HG02884 (cell line): ENCODE measurements around the gene SLC35E1.
A peak's percentile ranks its signal among the peaks of the same experiment; 100 is the strongest.
"Not testable (repeated sequence)": the region's sequence is repeated elsewhere in the genome, so short reads cannot be mapped to it uniquely, and the experiment has no call there.

Experiments
- ATAC-seq: cut with Tn5 transposase; IDR thresholded peaks from one replicate; pipeline ENCODE4 v1.9.1; 2021; ENCODE audit warnings: mild to moderate bottlenecking, moderate library complexity; ENCODE audit not compliant: unreplicated experiment

The SLC35E1 gene

DNA sequence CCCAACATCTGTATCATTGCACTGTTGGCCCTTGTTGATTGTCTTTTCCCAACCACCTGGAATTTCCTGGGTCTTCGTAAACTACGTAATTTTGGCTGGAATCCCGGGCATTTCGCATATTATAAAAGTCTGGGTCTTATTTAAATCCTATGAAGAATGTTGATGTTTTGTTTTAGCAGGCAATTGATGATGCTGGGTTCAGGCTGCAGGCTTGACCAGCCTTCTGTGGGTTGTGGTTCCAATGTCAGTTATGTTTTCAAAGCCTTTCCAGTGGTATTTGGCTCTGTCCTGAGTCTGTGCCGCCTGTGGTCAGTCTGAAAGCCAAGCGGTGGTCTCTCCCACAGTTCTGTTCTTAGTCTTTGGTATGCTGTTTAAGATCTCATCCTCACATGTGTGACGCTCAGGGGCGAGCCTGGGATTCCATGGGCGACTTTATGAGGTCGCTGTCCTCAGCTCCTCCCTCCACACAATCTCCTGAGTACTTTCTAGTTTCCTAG, 12.4 kb downstream of the SLC35E1 start:
- no peak for ATAC-seq

DNA sequence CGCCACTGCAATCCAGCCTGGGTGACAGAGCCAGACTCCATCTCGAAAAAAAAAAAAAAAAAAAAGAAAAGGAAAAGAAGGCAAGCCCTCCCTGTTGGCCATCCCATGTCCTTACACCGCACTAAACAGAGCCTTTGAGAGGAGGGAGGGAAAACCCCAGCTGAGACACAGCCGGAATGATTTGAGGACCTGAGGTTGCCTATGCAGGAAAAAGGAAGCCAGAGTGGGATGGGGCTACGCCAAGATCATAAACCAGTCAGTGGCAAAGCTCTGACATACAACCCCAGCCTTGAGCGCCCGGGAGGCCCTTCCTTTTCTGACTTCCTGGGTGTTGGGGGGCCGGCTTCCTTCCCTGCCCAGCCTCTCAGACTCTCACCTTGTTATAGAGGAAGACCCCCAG, 17.4 kb downstream of the SLC35E1 start:
- no peak for ATAC-seq

GRCh38 chr19:16551902-16552301, 20.3 kb downstream of the SLC35E1 start:
- ATAC-seq, result not testable (repeated sequence)

- no peak for ATAC-seq
Measured at GRCh38 chr19:16548956-16549355, 23.3 kb downstream of the SLC35E1 start.

GRCh38 chr19:16544473-16545231, 27.6 kb downstream of the SLC35E1 start:
- ATAC-seq, result no peak

- ATAC-seq, result not testable (repeated sequence)
Measured at GRCh38 chr19:16543734-16544133, 28.5 kb downstream of the SLC35E1 start.

GRCh38 chr19:16542910-16543472, 29.2 kb downstream of the SLC35E1 start:
- no peak for ATAC-seq

GRCh38 chr19:16542045-16542909, 29.9 kb downstream of the SLC35E1 start, which contains the start of gene CHERP:
TSS of gene CHERP (minus strand) at chr19:16542437. CDS start at chr19:16542378, 59 bp downstream.
- ATAC-seq, result peak; percentile 70

- ATAC-seq, result no peak
Measured at GRCh38 chr19:16541526-16542044, 30.6 kb downstream of the SLC35E1 start.

GRCh38 chr19:16540948-16541347, 31.3 kb downstream of the SLC35E1 start:
- no peak for ATAC-seq

DNA sequence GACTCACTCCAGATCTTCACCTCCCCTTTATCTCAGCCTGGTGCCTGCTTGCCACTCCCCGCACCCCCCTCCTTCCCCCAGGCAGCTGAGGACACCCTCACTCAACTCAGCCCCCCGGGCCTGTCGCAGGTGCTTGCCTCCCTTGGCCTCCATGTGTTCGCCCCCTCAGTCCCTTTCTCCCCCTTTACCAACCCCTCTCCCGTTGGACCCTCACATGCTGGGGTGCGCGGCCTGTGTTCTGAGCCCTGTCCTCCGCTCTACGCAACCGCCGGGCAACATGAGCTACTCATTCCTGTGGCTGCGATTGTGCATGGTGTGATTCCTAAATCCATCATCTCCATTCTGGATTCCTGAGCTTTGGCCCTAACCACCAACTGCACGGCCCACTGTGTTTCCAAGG, 35.1 kb downstream of the SLC35E1 start:
- no peak for ATAC-seq

DNA sequence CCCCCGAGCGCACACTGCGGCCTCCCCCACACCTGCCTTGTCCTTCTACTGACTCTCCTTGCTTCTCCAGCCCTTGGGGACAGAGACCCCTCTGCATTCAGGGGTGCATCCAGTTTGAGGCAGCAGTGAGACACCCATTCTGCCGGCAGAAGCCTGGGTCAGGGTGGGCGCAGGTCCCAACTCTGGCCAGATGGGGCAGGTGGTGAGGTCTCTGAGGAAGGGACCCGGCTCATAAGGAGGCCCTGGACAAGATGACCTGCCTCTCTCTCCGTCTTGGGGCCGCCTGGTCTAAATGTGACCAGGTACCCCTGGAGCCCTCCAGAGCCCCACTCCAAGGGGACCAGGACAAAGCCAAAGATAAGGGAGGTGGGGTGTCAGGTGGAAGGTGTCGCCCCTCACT, 36.1 kb downstream of the SLC35E1 start:
- no peak for ATAC-seq

- no peak for ATAC-seq
Measured at GRCh38 chr19:16535381-16535780, 36.8 kb downstream of the SLC35E1 start.

DNA sequence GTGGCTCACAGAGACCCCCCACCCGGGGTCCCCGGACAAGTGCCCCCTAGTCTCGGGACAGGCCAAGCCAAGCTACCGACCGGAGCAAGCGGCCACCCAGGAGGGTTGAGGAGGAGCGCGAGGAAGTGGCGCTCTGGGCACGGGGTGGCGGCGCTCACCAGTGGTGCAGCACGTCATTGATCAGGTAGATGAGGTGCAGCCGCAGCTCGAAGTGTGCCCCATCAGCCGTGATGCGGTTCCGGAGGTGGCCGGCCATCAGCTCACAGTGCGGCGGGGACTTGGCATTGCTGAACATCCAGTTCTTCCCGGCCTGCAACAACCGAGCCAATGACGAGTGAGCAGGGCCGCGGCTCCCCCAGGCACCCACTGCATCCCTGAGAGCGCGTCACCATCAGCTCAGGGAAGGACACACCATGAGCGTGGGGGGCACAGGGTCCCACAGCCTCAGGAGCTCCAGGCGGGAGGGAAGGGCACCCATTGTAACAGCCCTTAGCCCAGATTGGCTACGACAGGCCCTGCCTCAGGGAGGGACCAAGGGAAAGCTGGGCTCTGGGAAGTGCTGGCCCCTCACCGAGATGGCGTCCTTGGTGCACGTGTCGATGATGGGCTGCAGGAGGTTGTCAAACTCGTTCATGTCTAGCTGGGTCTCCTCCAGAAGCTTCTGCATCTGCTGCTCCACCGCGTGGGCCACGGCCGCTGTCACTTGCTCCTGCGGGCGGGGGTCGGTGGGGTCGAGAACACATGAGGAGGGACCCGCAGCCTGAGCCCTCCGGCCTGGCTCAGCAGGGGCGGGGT, 39.6 kb downstream of the SLC35E1 start:
- ATAC-seq, result no peak

DNA sequence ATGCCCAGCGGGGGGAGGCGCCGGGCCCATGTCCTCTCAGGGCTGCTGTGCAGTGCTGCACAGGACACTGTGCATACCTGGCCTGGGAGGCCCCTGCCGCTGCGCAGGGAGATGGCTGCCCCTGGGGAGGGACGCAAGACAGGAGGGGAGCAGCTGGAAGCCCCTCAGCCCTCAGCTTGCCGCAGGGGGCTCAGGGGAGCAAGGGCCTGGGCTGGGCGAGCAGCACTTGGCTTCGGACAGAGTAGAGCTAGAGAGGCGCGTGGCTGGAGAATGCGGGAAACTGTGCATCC, 40.9 kb downstream of the SLC35E1 start:
- no peak for ATAC-seq

- no peak for ATAC-seq
Measured at GRCh38 chr19:16530540-16531379, 41.5 kb downstream of the SLC35E1 start.

- no peak for ATAC-seq
Measured at GRCh38 chr19:16529466-16530144, 42.6 kb downstream of the SLC35E1 start.

- ATAC-seq, result no peak
Measured at GRCh38 chr19:16527971-16528521, 44.2 kb downstream of the SLC35E1 start.
